Measurements from ENCODE around the gene RIT1.
A peak's percentile ranks its signal among the peaks of the same experiment; 100 is the strongest.

RIT1 gene

GRCh38 chr1:155890251-155890650, 20.9 kb downstream of the RIT1 start:
- DNase-seq = no peak

GRCh38 chr1:155889566-155889965, 21.6 kb downstream of the RIT1 start:
- no peak for DNase-seq

GRCh38 chr1:155888481-155888880, 22.7 kb downstream of the RIT1 start:
- DNase-seq = no peak

- DNase-seq = no peak
Observed at GRCh38 chr1:155884982-155885381, 26.2 kb downstream of the RIT1 start.

GRCh38 chr1:155884031-155884960, 26.9 kb downstream of the RIT1 start:
- no peak for DNase-seq

GRCh38 chr1:155882766-155883165, 28.4 kb downstream of the RIT1 start:
- no peak for DNase-seq

GRCh38 chr1:155882235-155882634, 28.9 kb downstream of the RIT1 start:
- no peak for DNase-seq

- DNase-seq = no peak
Observed at GRCh38 chr1:155880950-155881349, 30.2 kb downstream of the RIT1 start.

GRCh38 chr1:155880251-155880650, 30.9 kb downstream of the RIT1 start:
- DNase-seq = no peak

- DNase-seq = no peak
Observed at GRCh38 chr1:155877945-155878344, 33.2 kb downstream of the RIT1 start.

GRCh38 chr1:155873860-155874259, 37.3 kb downstream of the RIT1 start:
- DNase-seq = no peak

GRCh38 chr1:155872527-155872926, 38.6 kb downstream of the RIT1 start:
- DNase-seq = no peak

- no peak for DNase-seq
Observed at GRCh38 chr1:155871390-155871789, 39.8 kb downstream of the RIT1 start.

- DNase-seq = no peak
Observed at GRCh38 chr1:155867766-155868165, 43.4 kb downstream of the RIT1 start.

GRCh38 chr1:155864393-155864792, 46.8 kb downstream of the RIT1 start:
- no peak for DNase-seq

- no peak for DNase-seq
Observed at GRCh38 chr1:155861896-155862295, 49.3 kb downstream of the RIT1 start.

GRCh38 chr1:155860970-155861510, 50.1 kb downstream of the RIT1 start:
- DNase-seq = no peak

GRCh38 chr1:155859881-155860871, 51.0 kb downstream of the RIT1 start:
- peak; percentile 75 to 87 for DNase-seq

GRCh38 chr1:155859234-155859829, 51.8 kb downstream of the RIT1 start, which contains the start of gene SYT11:
SYT11 (plus strand) TSS chr1:155859567; CDS start chr1:155859762, 195 bp downstream.
- DNase-seq = peak; percentile 95 to 97

- DNase-seq = peak in 1 of 2 donors; percentile 27
Observed at GRCh38 chr1:155858800-155859233, 52.3 kb downstream of the RIT1 start.

- peak; percentile 89 to 93 for DNase-seq
Observed at GRCh38 chr1:155856975-155857930, 53.9 kb downstream of the RIT1 start, which contains the start of gene GON4L. GON4L (minus strand) TSS chr1:155857214; CDS start chr1:155853780, 3,434 bp downstream.
